ENCODE data around the gene CCDC112.

The CCDC112 gene

DNA sequence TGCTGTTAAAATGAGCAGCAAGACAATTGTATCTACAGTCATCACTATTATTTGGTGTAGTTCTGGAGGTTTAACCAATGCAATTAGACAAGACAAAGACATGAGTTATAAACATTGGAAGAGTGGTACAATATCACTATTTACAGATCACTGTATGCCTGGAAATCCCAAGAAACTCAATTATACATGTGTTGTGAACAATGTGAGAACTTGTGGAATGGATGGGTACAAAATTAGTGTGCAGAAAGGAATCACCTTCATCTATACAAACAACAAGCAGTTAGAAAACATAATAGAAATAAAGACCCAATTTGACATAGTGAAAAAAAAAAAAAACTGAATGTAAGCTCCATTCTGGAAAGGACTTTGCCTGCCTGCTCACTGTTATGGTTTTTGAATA, 12.4 kb upstream of the CCDC112 start:
- no peak for TF ChIP-seq CTCF (IDR thresholded peaks at IDR 0.05; ENCODE audit: control insufficient read depth, insufficient read depth, low read depth, low read length, missing control alignments)

DNA sequence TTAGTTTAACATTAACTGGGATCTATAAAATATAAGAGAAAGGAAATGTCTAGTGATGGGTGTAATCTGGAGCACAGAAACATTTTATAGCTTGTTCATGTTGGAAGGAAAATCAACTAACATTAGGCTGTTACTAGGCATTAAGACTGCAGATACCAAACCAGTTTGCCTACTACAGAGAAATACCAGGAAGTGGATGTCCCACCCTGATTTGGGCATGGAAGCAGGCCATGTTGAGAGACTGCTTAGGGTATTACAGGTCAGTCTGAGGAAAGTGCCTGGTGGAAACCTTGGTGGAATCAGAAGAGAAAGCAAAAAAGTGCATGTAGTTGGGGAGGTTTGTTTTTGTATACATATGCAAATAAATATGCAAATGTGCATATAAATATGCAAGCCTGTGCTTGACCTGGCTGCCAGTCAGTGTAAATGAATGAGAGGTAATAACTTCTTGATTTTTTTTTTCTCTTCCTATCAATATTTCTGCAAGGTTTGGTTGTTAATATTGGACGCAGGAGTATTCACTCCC, 9.6 kb upstream of the CCDC112 start:
- no peak for DNase-seq (ENCODE audit: low read depth)
- no peak overlapping the region for H3K4me3 ChIP-seq (ENCODE audit: control insufficient read depth, low read depth, low read length)
- no peak for TF ChIP-seq CTCF (IDR thresholded peaks at IDR 0.05; ENCODE audit: control insufficient read depth, insufficient read depth, low read depth, low read length, missing control alignments)

More for the DNA sequence above, 12.4 kb upstream of the CCDC112 start:
- no peak overlapping the region for H3K4me3 ChIP-seq (ENCODE audit: control insufficient read depth, low read depth, low read length)
- no peak for DNase-seq (ENCODE audit: low read depth)

- H3K4me3 ChIP-seq (ENCODE audit: control insufficient read depth, low read depth, low read length): no peak overlapping the region
- no peak for TF ChIP-seq CTCF (IDR thresholded peaks at IDR 0.05; ENCODE audit: control insufficient read depth, insufficient read depth, low read depth, low read length, missing control alignments)
- no peak for DNase-seq (ENCODE audit: low read depth)
These were observed 8.0 kb upstream of the CCDC112 start for GRCh38 chr5:115304496-115304895.

- DNase-seq (ENCODE audit: low read depth): no peak
- no peak for TF ChIP-seq CTCF (IDR thresholded peaks at IDR 0.05; ENCODE audit: control insufficient read depth, insufficient read depth, low read depth, low read length, missing control alignments)
These were observed 2.4 kb upstream of the CCDC112 start for GRCh38 chr5:115298811-115299210.

DNA sequence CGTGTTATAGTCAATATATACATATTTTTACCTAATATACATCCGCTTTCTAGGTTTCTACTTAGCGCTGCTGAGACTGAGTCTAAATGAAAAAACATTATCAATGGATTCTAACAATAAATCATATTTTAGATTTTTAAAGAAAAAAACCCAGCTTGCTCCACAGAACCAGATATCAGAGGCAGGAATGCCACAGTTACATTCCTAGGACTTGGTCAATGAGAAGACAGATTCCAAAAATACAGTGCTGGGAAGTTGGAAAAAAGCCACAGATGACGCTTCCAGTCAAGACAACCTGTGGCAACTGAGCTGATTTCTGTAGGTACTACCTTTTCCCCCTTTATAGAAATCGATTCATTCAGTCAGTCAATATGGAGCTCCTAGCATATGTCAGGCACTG, 577 bp upstream of the CCDC112 start:
- H3K4me3 ChIP-seq (ENCODE audit: control insufficient read depth, low read depth, low read length): no peak overlapping the region; the same call in 1 of the 2 replicates
- TF ChIP-seq CTCF (IDR thresholded peaks at IDR 0.05; ENCODE audit: control insufficient read depth, insufficient read depth, low read depth, low read length, missing control alignments): no peak
- no peak for DNase-seq (ENCODE audit: low read depth)

More at GRCh38 chr5:115298811-115299210, 2.4 kb upstream of the CCDC112 start:
- H3K4me3 ChIP-seq (ENCODE audit: control insufficient read depth, low read depth, low read length): no peak overlapping the region

GRCh38 chr5:115295777-115296123, 704 bp downstream of the CCDC112 start:
- no peak for DNase-seq (ENCODE audit: low read depth)
- H3K4me3 ChIP-seq (ENCODE audit: control insufficient read depth, low read depth, low read length): peak overlapping the region; percentile 59
- TF ChIP-seq CTCF (IDR thresholded peaks at IDR 0.05; ENCODE audit: control insufficient read depth, insufficient read depth, low read depth, low read length, missing control alignments): no peak

DNA sequence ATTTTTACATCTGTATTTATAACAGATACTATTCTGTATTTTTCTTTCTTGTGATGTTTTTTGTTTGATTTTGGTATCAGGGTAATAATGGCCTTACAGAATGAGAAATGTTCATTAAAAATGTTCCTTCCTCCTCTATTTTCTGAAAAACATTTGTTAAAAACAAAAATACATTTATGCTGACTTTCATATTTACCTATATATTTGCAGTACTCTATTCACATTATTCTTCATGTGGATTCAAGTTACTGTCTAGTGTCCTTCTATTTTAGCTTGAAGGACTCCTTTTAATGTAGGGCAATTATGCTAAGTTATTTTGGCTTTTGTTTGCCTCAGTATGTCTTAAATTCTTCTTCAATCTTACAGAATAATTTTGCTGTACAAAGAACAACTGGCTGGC, 5.1 kb downstream of the CCDC112 start:
- no peak overlapping the region for H3K4me3 ChIP-seq (ENCODE audit: control insufficient read depth, low read depth, low read length)
- DNase-seq (ENCODE audit: low read depth): no peak
- no peak for TF ChIP-seq CTCF (IDR thresholded peaks at IDR 0.05; ENCODE audit: control insufficient read depth, insufficient read depth, low read depth, low read length, missing control alignments)

Data from AG09309 (cell line).